ENCODE results near the gene FOXK2.
"Not testable (repeated sequence)": the region's sequence is repeated elsewhere in the genome, so short reads cannot be mapped to it uniquely, and the experiment has no call there.

FOXK2 gene

GRCh38 chr17:82503728-82504308 lies 15.7 kb upstream of the FOXK2 start:
- no peak for DNase-seq (ENCODE audit: extremely low read depth, insufficient read length)
- no peak for TF ChIP-seq CTCF (IDR thresholded peaks at IDR 0.05; ENCODE audit: insufficient read depth, low read length, poor library complexity, severe bottlenecking)

GRCh38 chr17:82505296-82505695 lies 14.2 kb upstream of the FOXK2 start:
- no peak for TF ChIP-seq CTCF (IDR thresholded peaks at IDR 0.05; ENCODE audit: insufficient read depth, low read length, poor library complexity, severe bottlenecking)
- no peak overlapping the region for H3K4me3 ChIP-seq (replicated peaks; ENCODE audit: low read depth, low read length)
- H3K36me3 ChIP-seq (ENCODE audit: control insufficient read depth, insufficient read depth, low read length) = no peaks in the 10 kb centered on the region
- no peaks in the 10 kb centered on the region for H3K27me3 ChIP-seq (replicated peaks; ENCODE audit: control insufficient read depth, insufficient read depth, low read length)
- DNase-seq (ENCODE audit: extremely low read depth, insufficient read length) = no peak

More at GRCh38 chr17:82503728-82504308, 15.7 kb upstream of the FOXK2 start:
- Histone ChIP-seq H3K36me3 (ENCODE audit: control insufficient read depth, insufficient read depth, low read length) (no peaks in the 10 kb centered on the region), H3K27me3 (replicated peaks; ENCODE audit: control insufficient read depth, insufficient read depth, low read length) (no peaks in the 10 kb centered on the region), H3K4me3 (replicated peaks; ENCODE audit: low read depth, low read length) (no peak overlapping the region)

- DNase-seq (ENCODE audit: extremely low read depth, insufficient read length) = peak; percentile 80
- not testable (repeated sequence) for H3K36me3 ChIP-seq (ENCODE audit: control insufficient read depth, insufficient read depth, low read length); H3K27me3 ChIP-seq (replicated peaks; ENCODE audit: control insufficient read depth, insufficient read depth, low read length); H3K4me3 ChIP-seq (replicated peaks; ENCODE audit: low read depth, low read length)
Observed at GRCh38 chr17:82506402-82506801, 13.1 kb upstream of the FOXK2 start.

GRCh38 chr17:82507631-82508175 lies 11.8 kb upstream of the FOXK2 start:
- H3K4me3 ChIP-seq (replicated peaks; ENCODE audit: low read depth, low read length) = no peak overlapping the region
- no peaks in the 10 kb centered on the region for H3K27me3 ChIP-seq (replicated peaks; ENCODE audit: control insufficient read depth, insufficient read depth, low read length)
- DNase-seq (ENCODE audit: extremely low read depth, insufficient read length) = no peak
- TF ChIP-seq CTCF (IDR thresholded peaks at IDR 0.05; ENCODE audit: insufficient read depth, low read length, poor library complexity, severe bottlenecking) = no peak
- H3K36me3 ChIP-seq (ENCODE audit: control insufficient read depth, insufficient read depth, low read length) = no peaks in the 10 kb centered on the region

GRCh38 chr17:82511642-82512041 lies 7.9 kb upstream of the FOXK2 start:
- H3K36me3 ChIP-seq (ENCODE audit: control insufficient read depth, insufficient read depth, low read length); H3K27me3 ChIP-seq (replicated peaks; ENCODE audit: control insufficient read depth, insufficient read depth, low read length); H3K4me3 ChIP-seq (replicated peaks; ENCODE audit: low read depth, low read length); DNase-seq (ENCODE audit: extremely low read depth, insufficient read length): not testable (repeated sequence)

- DNase-seq (ENCODE audit: extremely low read depth, insufficient read length); H3K4me3 ChIP-seq (replicated peaks; ENCODE audit: low read depth, low read length); H3K36me3 ChIP-seq (ENCODE audit: control insufficient read depth, insufficient read depth, low read length); H3K27me3 ChIP-seq (replicated peaks; ENCODE audit: control insufficient read depth, insufficient read depth, low read length): not testable (repeated sequence)
Observed at GRCh38 chr17:82513864-82514263, 5.7 kb upstream of the FOXK2 start.

- no peak overlapping the region for H3K4me3 ChIP-seq (replicated peaks; ENCODE audit: low read depth, low read length)
- TF ChIP-seq CTCF (IDR thresholded peaks at IDR 0.05; ENCODE audit: insufficient read depth, low read length, poor library complexity, severe bottlenecking) = no peak
- no peaks in the 10 kb centered on the region for H3K27me3 ChIP-seq (replicated peaks; ENCODE audit: control insufficient read depth, insufficient read depth, low read length)
- H3K36me3 ChIP-seq (ENCODE audit: control insufficient read depth, insufficient read depth, low read length) = no peaks in the 10 kb centered on the region
- DNase-seq (ENCODE audit: extremely low read depth, insufficient read length) = no peak
Observed at GRCh38 chr17:82517230-82517865, 2.2 kb upstream of the FOXK2 start.

Data from GM06990 (cell line).